Astrocyte of the cerebellum (primary cell): Measurements from ENCODE around the gene SFXN2.

Experiments used
- DNase-seq: peaks from one replicate; pipeline ENCODE4 v3.0.0-alpha.2; 2011; ENCODE audit warnings: low read depth
- H3K4me3 ChIP-seq: 2 replicates; pipeline ENCODE4 v1.5.1; 2011; ENCODE audit warnings: mild to moderate bottlenecking, low read depth, low read length, moderate library complexity
- in situ Hi-C: cut with HindIII; loops from 2 replicates; pipeline ENCODE4 v1.10.0; 2017; ENCODE audit warnings: low sequenced_read_pairs
- TF ChIP-seq, protein P1 (sequence below): IDR thresholded peaks from 2 replicates; pipeline ENCODE4 v1.5.1; 2012; ENCODE audit warnings: low read length, low read depth, moderate library complexity, mild to moderate bottlenecking; ENCODE audit errors: missing control alignments

The SFXN2 gene

DNA sequence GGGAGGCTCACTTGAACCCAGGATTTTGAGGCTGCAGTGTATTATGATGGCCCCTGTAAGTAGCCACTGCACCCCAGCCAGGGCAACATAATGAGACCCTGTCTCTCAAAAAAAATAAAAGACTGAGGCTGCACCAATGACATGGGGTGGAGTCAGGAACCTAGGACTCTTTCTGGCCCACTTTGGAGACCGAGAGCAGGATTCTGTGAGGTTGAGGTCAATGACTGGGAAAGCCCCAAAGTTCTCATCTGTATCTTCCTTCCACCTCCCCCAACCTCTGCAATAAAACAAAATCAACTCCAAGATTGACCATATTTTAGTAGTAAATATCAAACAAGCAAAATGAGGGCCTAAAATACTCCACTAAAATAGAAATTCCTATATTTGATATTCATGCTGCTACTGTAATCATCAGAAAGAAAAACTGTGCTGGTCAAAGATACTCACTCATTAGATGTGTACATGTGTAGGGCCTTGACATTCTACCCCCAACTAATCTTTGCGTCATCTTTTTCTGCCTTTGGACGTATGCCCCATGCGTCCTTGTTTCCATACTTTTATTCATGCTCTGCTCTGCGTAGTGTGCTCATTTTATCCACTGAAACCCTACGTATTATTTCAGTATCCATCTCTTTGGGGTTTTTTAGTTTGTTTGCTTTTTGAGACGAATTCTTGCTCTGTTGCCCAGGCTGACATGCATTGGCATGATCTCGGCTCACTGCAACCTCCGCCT lies 53.2 kb downstream of the SFXN2 start:
- in situ Hi-C loops, result no loop called here
- H3K4me3 ChIP-seq, result no peak overlapping the region
- TF ChIP-seq, protein P1, sequence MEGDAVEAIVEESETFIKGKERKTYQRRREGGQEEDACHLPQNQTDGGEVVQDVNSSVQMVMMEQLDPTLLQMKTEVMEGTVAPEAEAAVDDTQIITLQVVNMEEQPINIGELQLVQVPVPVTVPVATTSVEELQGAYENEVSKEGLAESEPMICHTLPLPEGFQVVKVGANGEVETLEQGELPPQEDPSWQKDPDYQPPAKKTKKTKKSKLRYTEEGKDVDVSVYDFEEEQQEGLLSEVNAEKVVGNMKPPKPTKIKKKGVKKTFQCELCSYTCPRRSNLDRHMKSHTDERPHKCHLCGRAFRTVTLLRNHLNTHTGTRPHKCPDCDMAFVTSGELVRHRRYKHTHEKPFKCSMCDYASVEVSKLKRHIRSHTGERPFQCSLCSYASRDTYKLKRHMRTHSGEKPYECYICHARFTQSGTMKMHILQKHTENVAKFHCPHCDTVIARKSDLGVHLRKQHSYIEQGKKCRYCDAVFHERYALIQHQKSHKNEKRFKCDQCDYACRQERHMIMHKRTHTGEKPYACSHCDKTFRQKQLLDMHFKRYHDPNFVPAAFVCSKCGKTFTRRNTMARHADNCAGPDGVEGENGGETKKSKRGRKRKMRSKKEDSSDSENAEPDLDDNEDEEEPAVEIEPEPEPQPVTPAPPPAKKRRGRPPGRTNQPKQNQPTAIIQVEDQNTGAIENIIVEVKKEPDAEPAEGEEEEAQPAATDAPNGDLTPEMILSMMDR, result no peak
- no peak for DNase-seq

DNA sequence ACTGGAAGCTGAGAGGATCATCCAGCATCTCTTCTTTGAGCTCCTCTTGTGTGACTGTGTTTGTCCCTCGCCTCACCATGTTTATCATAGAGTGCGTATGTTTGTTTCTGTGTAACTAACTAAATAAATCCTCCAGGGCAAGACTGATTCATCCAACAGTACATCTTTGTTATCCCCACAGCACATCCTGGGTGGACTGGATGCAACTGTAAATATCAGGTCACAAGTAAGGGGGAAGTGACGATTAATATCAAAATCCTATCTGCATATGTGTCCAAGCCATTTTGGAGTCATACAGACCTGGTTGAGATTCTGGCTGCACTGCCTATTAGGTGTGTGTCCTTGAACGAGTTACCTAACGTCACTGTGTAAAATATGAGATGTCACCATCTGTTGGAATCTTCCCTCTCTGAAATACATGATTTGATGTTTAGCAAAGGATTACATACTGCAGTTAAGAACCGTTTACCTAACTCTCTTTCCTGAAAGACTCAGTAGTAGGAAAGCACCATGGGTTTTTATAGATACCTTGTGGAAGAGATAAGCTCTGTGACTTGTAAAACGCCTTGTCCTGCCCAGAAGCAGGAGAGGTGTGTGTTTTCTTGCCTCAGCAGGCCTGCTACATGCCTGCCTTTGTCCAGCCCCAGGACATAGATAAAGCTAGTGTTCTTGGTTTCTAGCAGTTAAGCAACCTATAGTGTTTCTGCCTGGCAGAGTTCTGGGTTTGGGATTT lies 55.1 kb downstream of the SFXN2 start:
- no peak for DNase-seq
- TF ChIP-seq, protein P1, result no peak
- in situ Hi-C loops, result no loop called here
- no peak overlapping the region for H3K4me3 ChIP-seq

DNA sequence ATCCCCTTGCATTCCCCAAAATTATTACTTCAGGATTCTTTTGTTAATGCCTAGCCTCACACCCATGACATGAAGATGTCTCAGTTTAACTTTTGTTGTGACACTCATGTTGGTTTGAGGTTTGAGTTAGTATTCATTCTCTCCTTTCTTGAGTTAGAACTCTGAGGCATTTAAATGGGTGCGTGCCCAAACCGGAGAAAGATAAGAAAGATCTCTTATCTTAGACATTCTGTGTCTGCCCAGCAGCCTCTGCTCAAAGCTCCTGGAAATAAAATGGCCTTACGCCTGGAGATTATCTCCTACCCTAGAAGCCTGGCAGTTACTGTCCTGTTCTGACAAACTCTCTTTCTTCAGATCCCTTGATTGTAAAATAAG lies 55.7 kb downstream of the SFXN2 start:
- in situ Hi-C loops, result no loop called here
- no peak for DNase-seq
- no peak overlapping the region for H3K4me3 ChIP-seq
- TF ChIP-seq, protein P1, result no peak

DNA sequence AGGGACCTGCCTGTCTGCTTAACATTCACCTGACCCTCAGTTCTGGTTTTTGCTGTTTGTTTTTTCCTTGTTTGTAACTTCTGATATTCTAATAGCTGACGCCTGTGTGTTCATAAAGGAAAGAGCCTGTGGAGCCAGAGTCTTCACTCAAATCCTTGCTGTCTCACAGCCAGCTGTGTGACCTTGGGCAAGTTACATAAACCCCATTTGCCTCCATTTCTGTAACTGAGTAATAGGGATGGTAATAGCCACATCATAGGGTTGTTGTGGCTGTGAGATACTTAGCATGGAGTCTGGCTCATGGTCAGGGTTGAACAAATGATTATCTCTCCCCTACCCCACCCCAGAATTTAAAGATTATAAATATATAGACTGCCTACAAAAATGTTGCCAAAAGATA lies 56.4 kb downstream of the SFXN2 start:
- TF ChIP-seq, protein P1, result no peak
- no peak overlapping the region for H3K4me3 ChIP-seq
- in situ Hi-C loops, result no loop called here
- DNase-seq, result no peak

DNA sequence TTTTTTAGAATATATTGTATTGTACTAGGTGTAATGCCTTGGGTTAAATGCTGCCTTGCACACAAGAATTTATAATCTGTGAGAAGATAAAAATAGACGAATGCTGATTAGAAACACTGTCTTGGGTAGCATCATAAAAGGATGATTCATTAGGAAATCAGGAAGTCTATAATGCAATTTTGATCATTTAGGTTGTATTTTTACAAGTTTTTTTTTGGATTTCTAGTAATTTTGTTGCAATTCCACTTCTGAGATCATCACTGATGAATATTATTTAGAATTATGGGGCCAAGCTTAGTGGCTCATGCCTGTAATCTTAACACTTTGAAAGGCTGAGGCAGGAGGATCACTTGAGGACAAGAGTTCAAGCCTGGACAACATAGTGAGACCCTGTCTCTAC lies 58.9 kb downstream of the SFXN2 start:
- in situ Hi-C loops, result no loop called here
- no peak for DNase-seq
- H3K4me3 ChIP-seq, result no peak overlapping the region
- TF ChIP-seq, protein P1, result no peak

DNA sequence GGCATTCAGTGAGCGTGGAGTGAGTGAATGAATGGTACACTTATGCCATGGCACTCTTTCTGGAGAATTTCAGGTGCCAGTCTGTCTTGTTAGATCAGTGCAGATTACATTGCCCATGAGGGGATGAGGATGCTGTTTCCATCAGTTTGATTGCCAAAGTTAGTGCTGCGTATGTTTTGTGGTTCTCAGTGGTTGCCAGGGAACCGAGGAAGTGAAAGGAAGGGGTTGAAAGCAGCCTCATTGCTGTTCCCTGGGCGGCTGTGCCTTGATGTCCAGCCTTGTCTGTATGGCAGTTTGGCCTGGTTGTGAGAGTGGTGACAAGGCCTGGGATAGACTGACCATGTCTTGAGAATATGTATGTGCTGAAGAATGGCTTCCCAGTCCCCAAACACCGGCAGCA lies 59.5 kb downstream of the SFXN2 start:
- in situ Hi-C loops, result no loop called here
- TF ChIP-seq, protein P1, result no peak
- no peak for DNase-seq
- no peak overlapping the region for H3K4me3 ChIP-seq
